Psoas muscle (tissue), 8 donors: ENCODE results near the gene PCDHGB4. TPM values are rescaled to one million over a fixed set of nuclear protein-coding genes. Genes with fewer than 3 reads are reported as not detected.
"Not testable (repeated sequence)": the region's sequence is repeated elsewhere in the genome, so short reads cannot be mapped to it uniquely, and the experiment has no call there.

Experiments used
- ATAC-seq, 4 donors: fragments of 200-7000 bp; cut with Tn5 transposase; one replicate each; pipeline ENCODE4 v1.9.1; 2020; ENCODE audit warnings: moderate library complexity in 3 of 4, mild to moderate bottlenecking in 2 of 4
- DNase-seq, 2 donors: peaks; one replicate each; pipeline ENCODE4 v3.0.0-alpha.2; 2020
- H3K27ac ChIP-seq: fragments of 200-600 bp; one replicate; pipeline ENCODE4 v1.8.0; 2022
- H3K27me3 ChIP-seq, 3 donors: fragments of 200-600 bp in 1 of 3; one replicate each; pipeline versions ENCODE4 v1.6.1 to v1.8.0; 2013 to 2022; ENCODE audit warnings: low read length in 2 of 3, mild to moderate bottlenecking in 2 of 3, moderate library complexity in 1 of 3; ENCODE audit not compliant: insufficient read depth in 3 of 3
- H3K36me3 ChIP-seq, 2 donors: fragments of 200-600 bp in 1 of 2; one replicate each; pipeline versions ENCODE4 v1.6.1 to v1.8.0; 2013 to 2022; ENCODE audit warnings: low read depth in 1 of 2, mild to moderate bottlenecking in 1 of 2, moderate library complexity in 1 of 2; ENCODE audit not compliant: insufficient read depth in 1 of 2
- H3K4me1 ChIP-seq: fragments of 200-600 bp; one replicate; pipeline ENCODE4 v1.8.0; 2022
- H3K4me3 ChIP-seq: fragments of 200-600 bp; one replicate; pipeline ENCODE4 v1.8.0; 2022; ENCODE audit warnings: mild to moderate bottlenecking
- H3K9me3 ChIP-seq: fragments of 200-600 bp; one replicate; pipeline ENCODE4 v1.8.0; 2022
- CTCF ChIP-seq: fragments of 200-600 bp; IDR thresholded peaks from one replicate; pipeline ENCODE4 v1.8.0; 2022; ENCODE audit warnings: antibody characterized with exemption
- WGBS, 3 donors: extraction: QIAGEN DNeasy Blood & Tissue Kit; methylation state at CpG; one replicate each; pipeline versions ENCODE4 v1.1.6 to v1.1.7; 2013; 5-methylcytosine and 5-hydroxymethylcytosine counted together
- intact Hi-C, 2 donors: fragments of 100-400 bp; cut with DNase I; formaldehyde crosslinking; loops; one replicate each; pipeline versions ENCODE4 v1.11.0 to v1.14.2; 2022
- polyA plus RNA-seq, 3 donors: library from polyadenylated mRNA; stranded (reverse); fragments of 200-250 nt; gene quantifications; one replicate each; pipeline ENCODE4 v1.2.3, GENCODE V29; 2013
- total RNA-seq, 4 donors: library from RNA; stranded (reverse); fragmentation: NEBNext Ultra II Directional in 2 of 4; extraction: Animal tissue kit (Norgen Biotek cat#: 25700) in 2 of 4; gene quantifications; one replicate each; pipeline versions ENCODE4 v1.2.1 to v1.2.4, GENCODE V29; 2021 to 2023
- donor health status: healthy with polysubstance abuse.
- donor health status: DM: no; HTN: no; CAD: no; lungs with moderate emphysema.
- donor health status: Bipolar disorder and iron deficiency.
- donor health status: healthy.
- donor health status: DM: yes; HTN: yes; CAD: no.
- donor health status: DM: no; HTN: no; CAD: no.
- donor health status: DM: no; HTN: no; CAD: no.
- donor health status: DM: yes; HTN: yes; CAD: no.

Gene PCDHGB4
- total and polyA plus RNA-seq, 7 donors, result 0.24 to 3.0 (median 0.99) TPM

DNA sequence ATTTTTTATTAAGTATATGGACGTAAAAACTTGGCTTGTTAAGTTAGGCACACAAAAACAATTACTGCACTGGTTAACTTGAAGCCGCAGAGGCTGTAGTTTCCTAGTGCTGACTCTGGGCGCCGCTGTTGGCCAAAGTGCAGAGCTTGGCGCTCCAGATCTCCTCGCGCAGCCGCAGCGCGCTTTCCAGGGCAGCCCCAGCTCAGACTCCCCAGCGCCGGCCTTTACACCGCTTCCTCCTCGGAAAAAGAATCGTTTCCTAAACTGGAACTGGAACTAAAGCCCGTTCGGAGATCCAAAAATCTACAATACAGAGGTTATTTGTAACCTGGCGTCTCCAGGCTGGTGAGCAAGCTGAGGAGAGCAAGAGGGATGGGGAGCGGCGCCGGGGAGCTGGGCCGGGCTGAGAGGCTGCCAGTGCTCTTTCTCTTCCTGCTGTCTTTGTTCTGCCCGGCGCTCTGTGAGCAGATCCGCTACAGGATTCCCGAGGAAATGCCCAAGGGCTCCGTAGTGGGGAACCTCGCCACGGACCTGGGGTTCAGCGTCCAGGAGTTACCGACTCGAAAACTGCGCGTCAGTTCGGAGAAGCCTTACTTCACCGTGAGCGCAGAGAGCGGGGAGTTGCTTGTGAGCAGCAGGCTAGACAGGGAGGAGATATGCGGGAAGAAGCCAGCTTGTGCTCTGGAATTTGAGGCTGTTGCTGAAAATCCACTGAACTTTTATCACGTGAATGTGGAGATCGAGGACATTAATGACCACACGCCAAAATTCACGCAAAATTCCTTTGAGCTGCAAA lies 10.5 kb downstream of the PCDHGB4 start, which contains the start of gene PCDHGB5:
TSS of gene PCDHGB5 (plus strand) at position 192 of the 796 bp plus-strand sequence. CDS start at position 373, 181 bp downstream.
- peak within 1 kb of the TSS; percentile 63 for H3K4me3 ChIP-seq
- H3K27ac ChIP-seq, result peak within 1 kb of the TSS; percentile 51
- peak; percentile 71 for TF ChIP-seq CTCF
- peaks cover 0 to 48% (median 12%) of the 10 kb centered on the region in 3 donors for H3K27me3 ChIP-seq
- WGBS, 3 donors, result 7 to 9% (median 8%) methylated on average over 21 to 25 of the region's 43 CpGs
- H3K9me3 ChIP-seq, H3K4me1 ChIP-seq, H3K36me3 ChIP-seq, intact Hi-C loops: not testable (repeated sequence)
- peak; percentile 46 to 72 for DNase-seq
- ATAC-seq, result peak; percentile 90 to 95 (median 93)

DNA sequence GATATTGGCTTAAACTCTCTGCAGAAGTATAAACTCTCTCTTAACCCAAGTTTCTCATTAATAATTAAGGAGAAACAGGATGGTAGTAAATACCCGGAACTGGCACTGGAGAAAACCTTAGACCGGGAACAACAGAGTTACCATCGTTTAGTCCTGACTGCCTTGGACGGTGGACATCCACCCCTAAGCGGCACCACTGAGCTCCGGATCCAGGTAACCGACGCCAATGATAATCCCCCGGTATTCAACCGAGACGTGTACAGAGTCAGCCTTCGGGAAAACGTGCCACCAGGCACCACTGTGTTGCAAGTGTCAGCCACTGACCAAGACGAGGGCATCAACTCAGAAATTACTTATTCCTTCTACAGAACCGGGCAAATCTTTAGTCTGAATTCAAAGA lies 11.1 kb downstream of the PCDHGB4 start:
- Histone ChIP-seq H3K9me3 (peaks cover 4% of the 10 kb centered on the region), H3K4me3 (peak overlapping the region; percentile 42), H3K27me3 (peaks cover 0 to 50% (median 16%) of the 10 kb centered on the region in 3 donors), H3K36me3 (no peaks in the 10 kb centered on the region), H3K27ac (no peak overlapping the region), H3K4me1 (peaks cover 4% of the 10 kb centered on the region)
- ATAC-seq, result peak; percentile 55 to 80 (median 66)
- intact Hi-C loops, result no loop called here
- peak; percentile 10 for TF ChIP-seq CTCF
- whole genome bisulfite sequencing, 3 donors, result 17 to 28% (median 24%) methylated on average over 15 of the region's 15 CpGs
- peak in 1 of 2 donors; percentile 52 for DNase-seq

GRCh38 chr5:141399555-141400258 lies 12.2 kb downstream of the PCDHGB4 start:
- no peak overlapping the region for H3K27ac ChIP-seq
- peaks cover 4% of the 10 kb centered on the region for H3K9me3 ChIP-seq
- no peak for DNase-seq
- H3K27me3 ChIP-seq, result peaks cover 0 to 48% (median 17%) of the 10 kb centered on the region in 3 donors
- H3K4me3 ChIP-seq, result peak overlapping the region; percentile 42
- intact Hi-C loops, result no loop called here
- H3K4me1 ChIP-seq, result peaks cover 4% of the 10 kb centered on the region
- no peaks in the 10 kb centered on the region for H3K36me3 ChIP-seq
- TF ChIP-seq CTCF, result no peak
- WGBS, 3 donors, result 26 to 34% (median 30%) methylated on average over 56 to 61 of the region's 61 CpGs
- no peak for ATAC-seq

DNA sequence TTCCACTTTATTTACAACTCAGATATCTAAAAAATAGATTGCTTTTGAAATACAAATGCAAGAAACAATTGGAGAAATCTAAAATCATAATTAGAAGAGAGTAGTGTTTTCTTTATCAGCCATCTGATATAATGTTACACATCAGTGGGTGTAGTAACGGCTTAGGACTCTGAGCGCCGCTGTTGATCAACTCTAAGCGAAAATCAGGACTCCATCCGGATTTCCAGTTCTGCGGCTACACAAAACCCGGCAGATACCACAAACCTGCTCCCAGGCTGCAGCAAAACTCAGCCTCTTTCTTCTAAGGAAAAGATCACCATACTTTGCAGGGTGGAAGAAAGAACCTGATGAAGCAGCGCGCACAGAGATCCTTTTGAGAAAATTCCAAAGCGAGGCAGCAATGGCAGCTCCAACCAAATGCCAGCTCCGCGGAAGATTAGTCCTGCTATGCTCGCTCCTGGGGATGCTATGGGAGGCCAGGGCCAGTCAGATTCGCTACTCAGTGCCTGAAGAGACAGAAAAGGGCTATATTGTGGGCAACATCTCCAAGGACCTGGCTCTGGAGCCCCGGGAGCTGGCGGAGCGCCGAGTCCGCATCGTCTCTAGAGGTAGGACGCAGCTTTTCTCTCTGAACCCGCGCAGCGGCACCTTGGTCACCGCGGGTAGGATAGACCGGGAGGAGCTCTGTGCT lies 15.2 kb downstream of the PCDHGB4 start, which contains the start of gene PCDHGA9:
TSS of gene PCDHGA9 (plus strand) at position 226 of the 691 bp plus-strand sequence. CDS start at position 401, 175 bp downstream.
- intact Hi-C loops, result no loop called here
- ATAC-seq (peak in 3 of 4 donors; percentile 49 to 60 (median 55)), DNase-seq (peak in 1 of 2 donors; percentile 59)
- WGBS, 3 donors, result 20 to 22% (median 20%) methylated on average over 27 of the region's 27 CpGs
- Histone ChIP-seq H3K9me3 (peaks cover 4% of the 10 kb centered on the region), H3K27me3 (peaks cover 0 to 37% (median 17%) of the 10 kb centered on the region in 3 donors), H3K27ac (no peak within 1 kb of the TSS), H3K4me1 (peaks cover 4% of the 10 kb centered on the region), H3K36me3 (no peaks in the 10 kb centered on the region), H3K4me3 (peak within 1 kb of the TSS; percentile 47)
- peak; percentile 46 for TF ChIP-seq CTCF
